ENCODE measurements around the gene PTPRN2.
"Not testable (repeated sequence)": the region's sequence is repeated elsewhere in the genome, so short reads cannot be mapped to it uniquely, and the experiment has no call there.

PTPRN2 gene

DNA sequence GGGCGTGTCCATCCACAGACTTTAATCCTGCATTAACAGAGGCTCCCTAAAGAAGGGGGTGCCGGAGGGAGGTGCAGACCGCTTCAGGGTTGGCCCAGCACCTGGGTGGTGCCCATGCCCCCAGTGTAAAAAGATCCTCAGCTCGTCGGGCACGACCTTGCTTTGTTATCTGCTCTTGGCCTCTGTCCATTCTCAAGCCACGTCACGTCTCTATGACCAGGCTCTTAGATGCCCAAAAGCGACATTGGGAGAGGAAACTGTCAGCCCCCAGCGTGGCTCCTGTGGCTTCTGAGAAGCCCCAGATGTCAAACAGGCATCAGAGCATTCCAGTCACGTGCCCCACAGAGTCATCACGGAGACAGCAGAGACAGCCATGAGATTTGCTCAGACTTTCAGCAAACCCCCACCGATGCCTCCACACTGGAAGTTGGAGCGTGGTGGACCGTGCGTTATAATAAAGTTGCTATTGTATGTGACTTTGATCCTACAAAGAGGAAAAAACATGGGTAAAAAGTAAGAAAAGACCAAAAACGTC lies 55.5 kb downstream of the PTPRN2 start:
- DNase-seq (ENCODE audit: low read depth): no peak

DNA sequence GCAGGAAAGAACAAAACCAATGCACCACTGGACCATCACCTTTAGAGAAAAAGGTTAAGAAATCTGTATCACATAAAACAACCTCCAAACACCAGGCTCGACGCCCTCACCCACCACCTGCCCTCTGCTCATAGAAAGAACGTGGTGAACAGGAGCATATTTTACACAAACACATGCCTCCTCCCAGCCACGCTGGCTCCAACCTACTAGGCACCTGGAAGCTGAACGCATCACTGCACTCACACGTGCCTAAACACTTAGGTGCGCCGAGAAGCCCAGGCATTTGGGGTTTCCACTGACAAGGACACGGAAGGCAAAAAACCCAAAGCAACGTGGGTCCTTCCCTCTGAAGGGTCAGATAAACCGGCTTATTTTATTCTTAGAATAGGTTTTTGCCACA lies 56.0 kb downstream of the PTPRN2 start:
- DNase-seq (ENCODE audit: low read depth): no peak

GRCh38 chr7:158530800-158531609 lies 56.6 kb downstream of the PTPRN2 start:
- no peak for DNase-seq (ENCODE audit: low read depth)

DNA sequence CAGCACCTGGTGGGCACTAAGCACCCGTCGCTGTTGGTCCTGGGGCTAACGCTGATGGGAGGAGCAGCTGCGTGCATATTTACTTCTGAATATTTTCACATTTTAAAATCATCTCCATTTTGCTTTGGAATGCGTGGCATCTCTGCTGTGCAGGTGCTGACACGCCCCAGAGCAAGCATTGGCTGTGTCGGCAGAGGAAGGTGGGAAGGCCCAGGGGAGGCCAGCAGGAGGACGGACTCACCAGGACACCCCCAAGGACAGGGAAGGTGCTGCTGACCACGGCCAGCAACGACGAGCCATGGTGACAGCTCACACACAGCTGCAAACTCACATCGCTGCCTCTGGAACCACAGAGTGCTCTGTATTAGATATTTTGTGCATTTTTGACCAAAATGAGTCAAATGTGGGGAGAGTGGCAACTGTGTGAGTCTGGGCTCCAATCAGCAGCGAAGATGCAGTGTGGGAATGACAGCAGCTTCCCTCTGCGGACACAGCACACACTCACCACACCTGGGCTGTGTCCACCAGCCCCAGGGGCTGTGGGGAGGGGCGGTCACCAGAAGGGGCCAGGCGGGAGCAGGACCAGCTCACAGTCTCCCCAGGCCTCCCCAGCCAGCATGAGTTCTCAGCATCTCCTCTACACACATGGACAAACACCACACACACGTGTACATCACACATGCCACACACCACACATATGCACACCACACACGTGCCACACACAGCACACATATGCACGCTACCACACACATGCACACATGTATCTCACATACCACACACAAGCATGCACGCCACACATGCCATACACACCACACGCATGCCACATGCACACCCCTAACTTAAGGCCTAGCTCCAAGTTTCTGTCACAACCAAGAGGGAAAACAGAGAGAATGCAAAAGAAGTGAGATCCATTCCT lies 58.2 kb downstream of the PTPRN2 start:
- DNase-seq (ENCODE audit: low read depth): no peak

DNA sequence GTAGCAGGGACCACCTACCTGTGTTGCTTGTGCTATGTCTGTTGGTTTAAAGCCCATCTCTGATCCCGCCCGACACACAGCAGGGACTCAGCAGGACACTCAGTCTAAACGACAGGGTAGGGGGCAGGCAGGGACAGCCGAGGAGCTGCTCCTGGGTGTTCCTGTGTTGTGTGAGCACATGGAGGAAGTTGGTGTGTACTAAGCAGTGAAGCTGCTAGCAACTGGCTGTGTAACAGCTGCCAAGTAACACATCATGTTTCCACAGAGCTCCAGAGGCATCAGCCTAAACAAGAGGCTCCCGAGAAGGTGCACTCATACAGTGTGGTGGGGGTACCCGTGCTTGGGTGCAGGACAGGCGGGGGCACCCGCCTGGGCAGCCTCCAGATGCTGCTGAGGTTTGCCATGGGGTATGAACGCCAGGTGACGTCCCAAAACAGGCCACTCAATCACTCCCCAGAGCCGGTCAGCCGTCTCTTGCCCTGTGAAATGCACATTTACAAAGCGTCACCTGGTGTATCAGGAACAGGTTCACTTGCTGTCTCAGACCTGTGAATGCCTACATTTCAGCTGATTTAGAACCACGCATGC lies 59.6 kb downstream of the PTPRN2 start:
- no peak for DNase-seq (ENCODE audit: low read depth)

- no peak for DNase-seq (ENCODE audit: low read depth)
Observed at GRCh38 chr7:158527495-158527894, 60.1 kb downstream of the PTPRN2 start.

- no peak for DNase-seq (ENCODE audit: low read depth)
Observed at GRCh38 chr7:158527038-158527437, 60.6 kb downstream of the PTPRN2 start.

DNA sequence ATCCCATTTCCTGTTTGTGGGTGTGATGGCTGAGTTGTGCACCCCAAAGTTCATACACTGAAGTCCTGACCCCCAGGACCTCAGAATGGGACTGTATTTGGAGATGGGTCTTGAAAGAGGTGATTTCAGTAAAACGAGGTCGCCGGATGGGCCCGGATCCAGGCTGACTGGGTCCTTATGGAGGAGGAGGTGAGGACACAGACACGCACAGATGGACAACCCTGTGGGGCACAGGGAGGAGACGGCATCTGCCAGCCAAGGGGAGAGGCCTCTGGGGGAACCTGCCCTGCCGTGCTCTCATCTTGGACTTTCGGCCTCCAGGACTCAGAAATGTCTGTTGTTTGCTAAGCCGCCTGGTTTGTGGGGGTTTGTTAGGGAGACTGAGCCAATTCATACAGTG lies 61.1 kb downstream of the PTPRN2 start:
- no peak for DNase-seq (ENCODE audit: low read depth)

DNA sequence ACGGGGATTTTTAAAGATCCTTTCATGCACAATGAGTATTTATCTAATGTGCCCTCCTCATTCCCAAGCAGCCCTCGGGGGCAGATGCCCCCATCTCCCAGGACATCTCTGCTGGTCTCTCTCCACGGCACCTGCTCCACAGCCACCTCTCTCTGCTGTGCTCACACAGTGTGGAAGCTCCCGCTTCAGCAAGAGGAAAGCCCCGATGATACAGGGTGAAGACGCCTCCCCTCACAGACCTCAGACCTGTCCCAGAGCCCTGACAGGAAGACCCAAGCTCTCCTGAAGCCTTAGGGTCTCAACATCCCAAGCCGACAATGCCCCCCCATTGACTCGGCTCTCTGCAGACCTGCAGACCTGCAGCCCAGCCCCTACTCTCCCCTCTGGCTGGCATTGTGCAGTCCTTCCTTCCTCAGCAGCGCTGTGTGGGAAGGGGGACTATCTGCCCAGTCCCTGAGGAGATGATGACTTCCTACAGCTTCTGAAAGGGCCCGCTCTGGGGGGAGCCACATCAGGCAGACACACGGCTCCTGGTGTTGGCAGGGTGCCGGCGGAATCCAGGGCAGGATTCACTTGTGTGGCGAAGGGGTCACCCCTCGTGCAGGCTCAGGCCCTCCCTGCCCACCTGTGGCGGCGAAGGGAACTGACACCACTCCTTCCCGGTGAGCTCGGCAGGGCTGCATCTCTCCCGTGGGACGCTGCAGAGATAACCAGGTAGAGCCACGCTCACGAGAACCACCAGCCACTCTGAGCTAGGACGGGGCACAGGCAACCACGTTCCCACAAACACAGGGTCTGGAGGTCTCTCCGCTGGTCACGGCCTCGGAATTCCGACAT lies 61.8 kb downstream of the PTPRN2 start:
- DNase-seq (ENCODE audit: low read depth): no peak

DNA sequence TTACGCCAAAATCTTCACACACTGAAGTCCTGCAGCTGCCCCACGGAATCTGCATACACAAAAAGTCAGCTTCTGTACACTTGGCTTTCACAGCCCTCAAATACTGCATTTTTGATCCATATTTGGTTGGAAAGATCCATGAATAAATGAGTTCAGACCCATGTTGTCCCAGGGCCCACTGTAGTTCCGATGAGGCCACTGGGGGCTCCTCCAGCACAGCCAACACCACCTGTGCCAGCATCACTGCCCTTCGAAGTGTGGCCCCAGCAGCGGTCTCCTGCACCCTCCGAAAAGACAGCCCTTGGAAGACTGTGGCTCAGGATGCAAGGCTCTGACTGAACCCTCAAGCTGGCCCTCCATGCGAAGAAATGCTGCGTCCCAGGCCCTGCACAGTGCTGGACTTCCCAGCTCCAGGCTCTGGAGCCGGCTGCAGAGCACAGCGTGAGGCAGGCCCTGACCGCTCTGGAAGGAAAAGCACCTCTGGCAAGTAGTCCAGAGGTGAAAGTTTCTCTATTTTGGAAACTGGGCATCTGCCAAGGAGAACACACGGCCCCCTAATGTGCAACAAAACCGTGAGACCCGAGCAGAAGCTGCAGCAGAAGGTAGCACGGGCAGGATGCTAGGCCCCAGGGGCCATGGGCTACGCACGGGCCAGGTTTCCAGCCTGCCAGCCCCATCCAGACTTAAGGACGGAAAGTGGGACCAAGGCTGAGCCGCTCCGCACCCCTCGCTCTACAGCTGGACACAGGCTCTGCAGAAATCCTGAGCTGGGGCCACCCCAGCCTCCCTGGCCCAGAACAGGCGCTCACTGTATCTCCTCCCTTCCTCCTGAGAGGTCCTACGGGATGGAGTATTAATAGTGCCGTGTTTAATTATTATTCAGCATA lies 62.6 kb downstream of the PTPRN2 start:
- DNase-seq (ENCODE audit: low read depth): no peak

DNA sequence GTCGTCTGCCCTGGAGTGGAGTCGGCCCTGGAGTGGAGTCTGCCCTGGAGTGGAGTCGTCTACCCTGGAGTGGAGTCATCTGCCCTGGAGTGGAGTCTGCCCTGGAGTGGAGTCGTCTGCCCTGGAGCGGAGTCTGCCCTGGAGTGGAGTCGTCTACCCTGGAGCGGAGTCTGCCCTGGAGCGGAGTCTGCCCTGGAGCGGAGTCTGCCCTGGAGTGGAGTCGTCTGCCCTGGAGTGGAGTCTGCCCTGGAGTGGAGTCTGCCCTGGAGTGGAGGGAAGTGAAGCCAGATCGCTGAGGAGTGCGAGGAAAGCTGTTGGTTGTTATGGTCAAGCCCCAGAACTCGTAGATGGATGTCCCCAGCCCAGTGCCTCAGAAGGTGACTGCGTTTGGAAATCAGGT lies 63.3 kb downstream of the PTPRN2 start:
- not testable (repeated sequence) for DNase-seq (ENCODE audit: low read depth)

- DNase-seq (ENCODE audit: low read depth): not testable (repeated sequence)
Observed at GRCh38 chr7:158523877-158524276, 63.7 kb downstream of the PTPRN2 start.

- not testable (repeated sequence) for DNase-seq (ENCODE audit: low read depth)
Observed at GRCh38 chr7:158523165-158523856, 64.3 kb downstream of the PTPRN2 start.

- DNase-seq (ENCODE audit: low read depth): not testable (repeated sequence)
Observed at GRCh38 chr7:158521795-158522194, 65.8 kb downstream of the PTPRN2 start.

- DNase-seq (ENCODE audit: low read depth): no peak
Observed at GRCh38 chr7:158520825-158521224, 66.8 kb downstream of the PTPRN2 start.

DNA sequence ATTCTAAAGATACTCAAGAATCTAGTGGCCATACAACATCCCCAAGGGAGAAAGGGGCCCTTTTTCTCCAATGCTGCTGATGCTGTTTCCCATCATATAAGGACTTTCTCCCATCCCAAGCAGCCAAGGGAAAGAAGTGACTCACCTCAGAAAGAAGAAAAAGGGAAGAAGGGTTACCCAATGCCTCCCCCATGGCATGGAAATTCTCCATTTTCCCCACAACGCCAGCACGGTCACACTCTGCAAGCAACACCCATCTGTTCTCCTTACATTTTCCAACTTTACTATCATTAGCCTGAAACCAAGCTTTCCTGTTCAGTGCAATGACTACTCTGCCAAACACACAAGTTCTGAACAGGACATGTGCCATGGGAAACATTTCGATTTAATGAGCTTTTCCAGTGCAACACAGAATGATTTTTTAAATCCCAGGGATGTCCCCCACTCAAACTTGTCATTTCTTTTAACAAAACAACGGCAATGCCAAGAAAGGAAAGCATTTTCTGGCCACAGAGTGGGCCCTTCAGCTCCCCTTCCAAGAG lies 67.9 kb downstream of the PTPRN2 start:
- no peak for DNase-seq (ENCODE audit: low read depth)

GRCh38 chr7:158518980-158519632 lies 68.5 kb downstream of the PTPRN2 start:
- no peak for DNase-seq (ENCODE audit: low read depth)

- DNase-seq (ENCODE audit: low read depth): no peak
Observed at GRCh38 chr7:158517571-158517970, 70.1 kb downstream of the PTPRN2 start.

DNA sequence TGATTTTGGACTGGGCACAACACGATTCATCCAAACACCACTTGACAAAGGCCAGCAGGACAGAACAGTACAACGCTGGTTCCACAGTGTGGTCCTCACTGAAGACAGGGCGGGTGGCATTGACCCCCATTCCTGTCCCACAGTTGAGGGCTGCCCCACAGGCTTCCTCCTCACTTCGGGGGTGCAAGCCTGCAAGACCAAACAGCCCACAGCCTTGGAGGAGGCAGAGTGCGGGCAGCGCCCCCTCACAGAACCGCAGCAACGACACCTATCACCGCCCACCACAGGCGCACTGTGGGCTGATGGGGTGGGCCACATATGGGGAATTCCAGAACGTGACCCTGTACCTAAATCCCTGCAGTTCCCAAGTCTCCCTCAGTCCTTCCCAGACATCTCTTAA lies 70.6 kb downstream of the PTPRN2 start:
- no peak for DNase-seq (ENCODE audit: low read depth)

Data from CMK (cell line).